Suprapubic skin (tissue), 4 donors: Measurements from ENCODE around the gene DHX34.

ENCODE experiments used
- POLR2A ChIP-seq, 2 donors: fragments of 450-650 bp; IDR thresholded peaks; one replicate each; pipeline ENCODE4 v1.6.1; 2017; ENCODE audit warnings: antibody characterized with exemption in 2 of 2, mild to moderate bottlenecking in 2 of 2, moderate library complexity in 2 of 2
- POLR2AphosphoS5 ChIP-seq, 3 donors: sonication (generic); formaldehyde crosslinking; IDR thresholded peaks; one replicate each; pipeline ENCODE4 v1.6.1; 2017; ENCODE audit warnings: antibody characterized with exemption in 3 of 3
- TF ChIP-seq, protein P1 (sequence below), 2 donors: fragments of 200-600 bp in 1 of 2; fragments of 450-650 bp in 1 of 2; sonication (generic) in 1 of 2; IDR thresholded peaks; one replicate each; pipeline ENCODE4 v1.5.1; 2016 to 2019; ENCODE audit warnings: antibody characterized with exemption in 2 of 2, mild to moderate bottlenecking in 1 of 2, moderate library complexity in 1 of 2

DNA sequence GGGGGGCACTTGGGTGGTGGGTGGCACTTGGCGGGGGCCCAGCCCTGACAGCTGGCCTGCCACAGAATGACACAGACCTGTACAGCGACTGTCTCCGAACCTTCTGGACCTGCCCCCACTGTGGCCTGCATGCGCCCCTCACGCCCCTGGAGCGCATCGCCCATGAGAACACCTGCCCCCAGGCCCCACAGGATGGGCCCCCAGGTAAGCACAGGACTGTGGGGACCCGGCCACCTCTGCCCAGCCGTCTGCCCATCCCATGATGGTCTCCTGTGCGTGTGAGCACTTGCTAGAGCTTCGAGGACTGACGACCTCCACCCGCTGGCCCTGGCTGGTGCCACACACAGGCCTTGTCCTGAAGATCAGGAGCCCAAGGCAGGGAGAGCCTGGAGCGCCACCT is 32.0 kb downstream of the DHX34 start:
- TF ChIP-seq POLR2AphosphoS5 (IDR thresholded peaks at IDR 0.05) (no peak), POLR2A (IDR thresholded peaks at IDR 0.05) (no peak)
- TF ChIP-seq, protein P1, sequence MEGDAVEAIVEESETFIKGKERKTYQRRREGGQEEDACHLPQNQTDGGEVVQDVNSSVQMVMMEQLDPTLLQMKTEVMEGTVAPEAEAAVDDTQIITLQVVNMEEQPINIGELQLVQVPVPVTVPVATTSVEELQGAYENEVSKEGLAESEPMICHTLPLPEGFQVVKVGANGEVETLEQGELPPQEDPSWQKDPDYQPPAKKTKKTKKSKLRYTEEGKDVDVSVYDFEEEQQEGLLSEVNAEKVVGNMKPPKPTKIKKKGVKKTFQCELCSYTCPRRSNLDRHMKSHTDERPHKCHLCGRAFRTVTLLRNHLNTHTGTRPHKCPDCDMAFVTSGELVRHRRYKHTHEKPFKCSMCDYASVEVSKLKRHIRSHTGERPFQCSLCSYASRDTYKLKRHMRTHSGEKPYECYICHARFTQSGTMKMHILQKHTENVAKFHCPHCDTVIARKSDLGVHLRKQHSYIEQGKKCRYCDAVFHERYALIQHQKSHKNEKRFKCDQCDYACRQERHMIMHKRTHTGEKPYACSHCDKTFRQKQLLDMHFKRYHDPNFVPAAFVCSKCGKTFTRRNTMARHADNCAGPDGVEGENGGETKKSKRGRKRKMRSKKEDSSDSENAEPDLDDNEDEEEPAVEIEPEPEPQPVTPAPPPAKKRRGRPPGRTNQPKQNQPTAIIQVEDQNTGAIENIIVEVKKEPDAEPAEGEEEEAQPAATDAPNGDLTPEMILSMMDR (IDR thresholded peaks at IDR 0.05) = no peak
